Loucy (cell line): ENCODE measurements around the gene NPRL2.
A peak's percentile ranks its signal among the peaks of the same experiment; 100 is the strongest.

Experiments
- H2AFZ ChIP-seq: fragments of 200-600 bp; sonication (generic); 2 replicates; pipeline ENCODE4 v1.6.0; 2016; ENCODE audit warnings: antibody characterized with exemption, mild to moderate bottlenecking, low read length, moderate library complexity
- H3F3A ChIP-seq: fragments of 200-600 bp; 2 replicates; pipeline ENCODE4 v1.6.0; 2016; ENCODE audit warnings: antibody characterized with exemption, low read depth, mild to moderate bottlenecking
- H3K27me3 ChIP-seq: fragments of 200-600 bp; sonication (generic); 2 replicates; pipeline ENCODE4 v1.6.1; 2014; ENCODE audit warnings: low read length, mild to moderate bottlenecking; ENCODE audit not compliant: insufficient read depth, poor library complexity, severe bottlenecking
- H3K36me3 ChIP-seq: fragments of 200-600 bp; sonication (generic); 2 replicates; pipeline ENCODE4 v1.6.1; 2016; ENCODE audit warnings: low read length; ENCODE audit not compliant: insufficient read depth
- H3K4me1 ChIP-seq: fragments of 200-600 bp; sonication (generic); 2 replicates; pipeline ENCODE4 v1.5.1; 2014; ENCODE audit warnings: low read length, mild to moderate bottlenecking; ENCODE audit not compliant: insufficient read depth, poor library complexity, severe bottlenecking
- H3K4me2 ChIP-seq: fragments of 200-600 bp; sonication (generic); 2 replicates; pipeline ENCODE4 v1.6.0; 2014; ENCODE audit warnings: antibody characterized with exemption, low read length, low read depth, mild to moderate bottlenecking; ENCODE audit not compliant: poor library complexity, severe bottlenecking
- H3K4me3 ChIP-seq: fragments of 200-600 bp; sonication (generic); 2 replicates; pipeline ENCODE4 v1.5.1; 2014; ENCODE audit warnings: low read length, mild to moderate bottlenecking, mixed read lengths; ENCODE audit not compliant: poor library complexity, severe bottlenecking
- H3K79me2 ChIP-seq: fragments of 200-600 bp; sonication (generic); 2 replicates; pipeline ENCODE4 v1.6.1; 2014; ENCODE audit warnings: low read length; ENCODE audit not compliant: insufficient read depth
- H3K9ac ChIP-seq: fragments of 200-600 bp; sonication (generic); 2 replicates; pipeline ENCODE4 v1.6.0; 2014; ENCODE audit warnings: mild to moderate bottlenecking, low read depth, low read length, moderate library complexity; ENCODE audit not compliant: poor library complexity, severe bottlenecking
- H3K9me2 ChIP-seq: fragments of 200-600 bp; sonication (generic); replicated peaks from 2 replicates; pipeline ENCODE4 v1.6.1; 2016; ENCODE audit warnings: low read depth, low read length, mixed read lengths
- H3K9me3 ChIP-seq: fragments of 200-600 bp; sonication (generic); 2 replicates; pipeline ENCODE4 v1.6.1; 2014; ENCODE audit warnings: mild to moderate bottlenecking, antibody characterized with exemption, low read length, low read depth; ENCODE audit not compliant: insufficient read depth
- H4K20me1 ChIP-seq: fragments of 200-600 bp; sonication (generic); 2 replicates; pipeline ENCODE4 v1.6.0; 2014; ENCODE audit warnings: antibody characterized with exemption, low read length, mild to moderate bottlenecking; ENCODE audit not compliant: insufficient read depth, poor library complexity, severe bottlenecking
- EZH2phosphoT487 ChIP-seq: fragments of 200-600 bp; IDR thresholded peaks from 2 replicates; pipeline ENCODE4 v1.6.1; 2018; ENCODE audit warnings: antibody characterized with exemption, mild to moderate bottlenecking, moderate library complexity, borderline replicate concordance
- TF ChIP-seq, protein P1 (sequence below): fragments of 200-600 bp; sonication (generic); conservative IDR thresholded peaks from 2 replicates; pipeline ENCODE4 v1.5.1; 2014; ENCODE audit warnings: mild to moderate bottlenecking, antibody characterized with exemption, low read length

NPRL2 gene

DNA sequence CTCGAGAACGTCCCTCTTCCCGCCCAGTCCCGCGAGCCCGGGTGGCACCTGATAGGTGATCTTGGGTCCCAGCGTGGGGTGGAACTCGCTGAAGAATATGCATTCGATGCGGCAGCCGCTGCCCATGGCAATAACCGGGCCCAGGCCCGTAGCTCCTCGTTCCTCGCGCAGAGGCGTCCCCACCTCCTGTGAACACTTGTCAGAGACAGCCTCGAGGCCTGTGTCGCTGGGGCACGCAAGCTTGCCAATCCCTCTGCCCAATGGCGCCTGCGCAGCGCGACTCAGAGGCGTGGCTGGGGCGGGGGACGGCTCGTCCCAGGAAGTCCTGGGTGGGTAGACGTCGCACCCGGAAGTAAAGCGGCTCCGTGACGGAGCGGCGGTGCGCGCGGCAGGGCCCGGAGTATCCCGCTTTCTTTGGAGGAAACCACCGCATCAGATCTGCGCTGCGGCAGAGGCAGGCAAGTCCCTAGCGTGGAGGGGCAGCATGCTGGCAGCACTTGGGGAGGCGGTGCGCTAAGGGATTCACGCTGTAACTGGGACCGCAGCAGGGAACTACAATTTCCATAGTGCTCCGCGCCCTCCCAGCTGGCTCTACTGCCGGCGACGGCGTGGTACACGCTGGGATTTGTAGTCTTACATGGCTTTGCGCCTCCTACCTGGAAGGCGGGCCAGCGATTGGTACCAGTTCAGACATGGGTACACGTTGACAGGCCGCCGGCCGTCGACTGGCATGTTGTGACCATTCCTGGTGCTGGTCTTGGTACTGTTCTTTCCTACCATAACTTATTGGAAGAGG lies at the start of gene NPRL2, which contains the start of gene CYB561D2:
TSS of gene NPRL2 (minus strand) at position 249 of the 796 bp plus-strand sequence. CDS start at position 126, 123 bp downstream.
TSS of gene CYB561D2 (plus strand) at position 336 of the 796 bp plus-strand sequence. CDS start 572 bp downstream, outside the sequence.
- H3K27me3 ChIP-seq, result no peaks in the 10 kb centered on the region
- TF ChIP-seq EZH2phosphoT487, result no peak
- TF ChIP-seq, protein P1, sequence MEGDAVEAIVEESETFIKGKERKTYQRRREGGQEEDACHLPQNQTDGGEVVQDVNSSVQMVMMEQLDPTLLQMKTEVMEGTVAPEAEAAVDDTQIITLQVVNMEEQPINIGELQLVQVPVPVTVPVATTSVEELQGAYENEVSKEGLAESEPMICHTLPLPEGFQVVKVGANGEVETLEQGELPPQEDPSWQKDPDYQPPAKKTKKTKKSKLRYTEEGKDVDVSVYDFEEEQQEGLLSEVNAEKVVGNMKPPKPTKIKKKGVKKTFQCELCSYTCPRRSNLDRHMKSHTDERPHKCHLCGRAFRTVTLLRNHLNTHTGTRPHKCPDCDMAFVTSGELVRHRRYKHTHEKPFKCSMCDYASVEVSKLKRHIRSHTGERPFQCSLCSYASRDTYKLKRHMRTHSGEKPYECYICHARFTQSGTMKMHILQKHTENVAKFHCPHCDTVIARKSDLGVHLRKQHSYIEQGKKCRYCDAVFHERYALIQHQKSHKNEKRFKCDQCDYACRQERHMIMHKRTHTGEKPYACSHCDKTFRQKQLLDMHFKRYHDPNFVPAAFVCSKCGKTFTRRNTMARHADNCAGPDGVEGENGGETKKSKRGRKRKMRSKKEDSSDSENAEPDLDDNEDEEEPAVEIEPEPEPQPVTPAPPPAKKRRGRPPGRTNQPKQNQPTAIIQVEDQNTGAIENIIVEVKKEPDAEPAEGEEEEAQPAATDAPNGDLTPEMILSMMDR, result no peak
- peaks cover 45% of the 10 kb centered on the region for H3K79me2 ChIP-seq
- H4K20me1 ChIP-seq, result peaks cover 13% of the 10 kb centered on the region
- H3K9ac ChIP-seq, result peak within 1 kb of the TSS; percentile 91
- peaks cover 36% of the 10 kb centered on the region for H3K4me1 ChIP-seq
- H3K9me2 ChIP-seq, result no peaks in the 10 kb centered on the region
- peak within 1 kb of the TSS; percentile 98 for H3K4me2 ChIP-seq
- peaks cover 16% of the 10 kb centered on the region; the same call in 1 of the 2 replicates for H3K36me3 ChIP-seq
- peak within 1 kb of the TSS; percentile 61 for H2AFZ ChIP-seq
- H3K4me3 ChIP-seq, result peak within 1 kb of the TSS; percentile 85
- no peaks in the 10 kb centered on the region for H3K9me3 ChIP-seq
- H3F3A ChIP-seq, result peaks cover 2% of the 10 kb centered on the region; the same call in 1 of the 2 replicates

- Histone ChIP-seq H2AFZ (no peak overlapping the region), H3K27me3 (no peaks in the 10 kb centered on the region), H3K4me3 (no peak overlapping the region), H4K20me1 (no peaks in the 10 kb centered on the region), H3K9me2 (no peaks in the 10 kb centered on the region), H3K79me2 (no peaks in the 10 kb centered on the region), H3K9me3 (no peaks in the 10 kb centered on the region), H3K36me3 (no peaks in the 10 kb centered on the region), H3K9ac (no peak overlapping the region), H3F3A (no peaks in the 10 kb centered on the region), H3K4me1 (peaks cover 17% of the 10 kb centered on the region), H3K4me2 (no peak overlapping the region)
- TF ChIP-seq, protein P1, result no peak
- TF ChIP-seq EZH2phosphoT487, result no peak
These were observed 45.9 kb upstream of the NPRL2 start for GRCh38 chr3:50396502-50396901.

- Histone ChIP-seq H3K4me2 (no peak overlapping the region), H3K9me2 (no peaks in the 10 kb centered on the region), H3K36me3 (no peaks in the 10 kb centered on the region), H3F3A (no peaks in the 10 kb centered on the region), H3K9me3 (no peaks in the 10 kb centered on the region), H3K79me2 (no peaks in the 10 kb centered on the region), H4K20me1 (no peaks in the 10 kb centered on the region), H3K9ac (no peak overlapping the region), H3K27me3 (no peaks in the 10 kb centered on the region), H3K4me1 (peaks cover 22% of the 10 kb centered on the region), H3K4me3 (no peak overlapping the region), H2AFZ (no peak overlapping the region)
- TF ChIP-seq EZH2phosphoT487, result no peak
- TF ChIP-seq, protein P1, result no peak
These were observed 44.7 kb upstream of the NPRL2 start for GRCh38 chr3:50395070-50395860.
